COR-L47 (cell line): ENCODE results near the gene TNFRSF13B.
"Not testable (repeated sequence)": the region's sequence is repeated elsewhere in the genome, so short reads cannot be mapped to it uniquely, and the experiment has no call there.

Experiments
- DNase-seq: peaks from one replicate; lab custom pipeline; 2025; lab: John Stamatoyannopoulos, UW

The TNFRSF13B gene

GRCh38 chr17:16925461-16926060 lies 46.4 kb downstream of the TNFRSF13B start:
- no peak for DNase-seq

- DNase-seq = no peak
These were observed 47.0 kb downstream of the TNFRSF13B start for GRCh38 chr17:16924696-16925440.

GRCh38 chr17:16923904-16924695 lies 47.8 kb downstream of the TNFRSF13B start:
- DNase-seq = no peak

GRCh38 chr17:16923097-16923903 lies 48.6 kb downstream of the TNFRSF13B start:
- no peak for DNase-seq

GRCh38 chr17:16922386-16923096 lies 49.4 kb downstream of the TNFRSF13B start:
- no peak for DNase-seq

GRCh38 chr17:16921451-16921850 lies 50.5 kb downstream of the TNFRSF13B start:
- not testable (repeated sequence) for DNase-seq

- no peak for DNase-seq
These were observed 51.3 kb downstream of the TNFRSF13B start for GRCh38 chr17:16920628-16921020.

- DNase-seq = no peak
These were observed 52.0 kb downstream of the TNFRSF13B start for GRCh38 chr17:16919663-16920627.

GRCh38 chr17:16918443-16918842 lies 53.5 kb downstream of the TNFRSF13B start:
- DNase-seq = no peak

GRCh38 chr17:16917671-16918394 lies 54.1 kb downstream of the TNFRSF13B start:
- DNase-seq = no peak

- no peak for DNase-seq
These were observed 55.4 kb downstream of the TNFRSF13B start for GRCh38 chr17:16916557-16916920.

GRCh38 chr17:16915752-16916556 lies 56.0 kb downstream of the TNFRSF13B start:
- DNase-seq = peak; percentile 25

- DNase-seq = no peak
These were observed 58.5 kb downstream of the TNFRSF13B start for GRCh38 chr17:16913463-16913862.

GRCh38 chr17:16912021-16912962 lies 59.6 kb downstream of the TNFRSF13B start:
- no peak for DNase-seq

- DNase-seq = no peak
These were observed 60.6 kb downstream of the TNFRSF13B start for GRCh38 chr17:16911141-16911937.

- DNase-seq = no peak
These were observed 61.6 kb downstream of the TNFRSF13B start for GRCh38 chr17:16910341-16910740.
